ENCODE results near the gene RNASET2. TPM values are rescaled to one million over a fixed set of nuclear protein-coding genes. Genes with fewer than 3 reads are reported as not detected.
"Not testable (repeated sequence)": the region's sequence is repeated elsewhere in the genome, so short reads cannot be mapped to it uniquely, and the experiment has no call there.

RNASET2 gene
- total and polyA plus RNA-seq, 2 of the 13 experiments (the other 11 are each of a cell fraction or from before 2014, with no cell fraction given): 44.6 to 597 TPM

DNA sequence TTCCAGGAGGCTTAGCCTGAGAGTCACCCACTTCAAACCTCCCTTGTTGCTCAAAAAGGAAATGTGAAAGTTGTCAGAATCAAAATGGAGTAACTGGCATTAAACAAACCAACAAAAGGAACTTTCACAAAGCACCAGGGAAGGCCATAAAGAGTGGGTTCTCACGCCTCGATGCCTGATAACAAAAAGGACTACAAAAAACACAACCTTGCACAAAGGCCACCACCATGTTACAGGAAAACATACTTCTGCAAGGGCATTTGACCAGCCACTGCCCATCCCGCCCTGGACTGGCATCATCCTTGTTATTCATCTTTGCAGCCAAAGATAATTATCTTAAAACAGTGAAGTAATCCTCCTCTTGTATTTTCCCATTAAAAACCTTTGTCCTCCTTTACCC lies 34.8 kb downstream of the RNASET2 start (continued):
- TF ChIP-seq SMYD3 (CRISPR knock-in tag; IDR thresholded peaks at IDR 0.05) (no peak), SNAI1 (CRISPR knock-in tag; IDR thresholded peaks at IDR 0.05; ENCODE audit: borderline replicate concordance) (no peak), ZFP41 (CRISPR knock-in tag; IDR thresholded peaks at IDR 0.05; ENCODE audit: borderline replicate concordance) (no peak), ATF7-NPFF (CRISPR knock-in tag; IDR thresholded peaks at IDR 0.05; ENCODE audit: low read depth) (no peak), SMAD3 (CRISPR knock-in tag; IDR thresholded peaks at IDR 0.05) (no peak), ZNF326 (CRISPR knock-in tag; IDR thresholded peaks at IDR 0.05; ENCODE audit: borderline replicate concordance) (no peak), ZKSCAN1 (IDR thresholded peaks at IDR 0.05; ENCODE audit: low read length) (no peak), RAD21 (CRISPR knock-in tag; IDR thresholded peaks at IDR 0.05) (no peak)
- TF ChIP-seq, protein P1, sequence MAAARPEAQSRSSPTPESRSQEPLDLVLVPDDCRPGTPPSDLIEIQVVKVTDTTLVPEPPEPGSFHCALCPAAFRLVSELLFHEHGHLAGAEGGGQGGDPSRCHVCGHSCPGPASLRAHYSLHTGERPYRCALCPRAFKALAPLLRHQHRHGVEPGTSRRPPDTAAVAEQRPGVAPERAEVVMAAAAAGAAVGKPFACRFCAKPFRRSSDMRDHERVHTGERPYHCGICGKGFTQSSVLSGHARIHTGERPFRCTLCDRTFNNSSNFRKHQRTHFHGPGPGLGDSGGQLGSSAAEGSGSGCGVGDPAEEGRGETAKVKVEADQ (CRISPR knock-in tag; IDR thresholded peaks at IDR 0.05; ENCODE audit: borderline replicate concordance): no peak
- TF ChIP-seq, protein P2, sequence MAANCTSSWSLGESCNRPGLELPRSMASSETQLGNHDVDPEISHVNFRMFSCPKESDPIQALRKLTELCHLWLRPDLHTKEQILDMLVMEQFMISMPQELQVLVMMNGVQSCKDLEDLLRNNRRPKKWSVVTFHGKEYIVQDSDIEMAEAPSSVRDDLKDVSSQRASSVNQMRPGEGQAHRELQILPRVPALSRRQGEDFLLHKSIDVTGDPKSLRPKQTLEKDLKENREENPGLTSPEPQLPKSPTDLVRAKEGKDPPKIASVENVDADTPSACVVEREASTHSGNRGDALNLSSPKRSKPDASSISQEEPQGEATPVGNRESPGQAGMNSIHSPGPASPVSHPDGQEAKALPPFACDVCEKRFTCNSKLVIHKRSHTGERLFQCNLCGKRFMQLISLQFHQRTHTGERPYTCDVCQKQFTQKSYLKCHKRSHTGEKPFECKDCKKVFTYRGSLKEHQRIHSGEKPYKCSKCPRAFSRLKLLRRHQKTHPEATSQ (CRISPR knock-in tag; IDR thresholded peaks at IDR 0.05; ENCODE audit: borderline replicate concordance): no peak

DNA sequence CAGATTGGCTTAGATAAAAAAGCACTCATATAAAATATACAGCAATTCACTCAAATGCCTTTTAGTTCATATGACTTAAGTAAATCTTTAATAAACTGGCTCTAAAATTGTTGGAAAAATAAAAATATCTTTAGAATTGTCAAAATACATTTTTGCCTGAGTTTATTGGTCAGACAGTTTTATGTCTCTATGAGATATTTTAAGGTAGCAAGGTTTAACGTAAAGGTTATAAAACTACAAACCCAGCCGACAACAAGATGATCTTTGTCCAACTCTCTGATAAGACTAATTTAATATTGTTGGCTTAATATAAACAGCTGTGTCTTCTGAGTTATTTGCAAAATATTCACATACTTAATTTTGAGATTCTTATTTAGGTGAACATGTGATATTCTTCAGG lies 39.5 kb downstream of the RNASET2 start:
- intact Hi-C loops (cut with micrococcal nuclease; ENCODE audit: unreplicated experiment) (no loop called here), in situ Hi-C loops (cut with HindIII; ENCODE audit: extremely low pct_ligation_motif_present, low pct_unique_long_range_greater_than_20kb) (no loop called here)
- no peak for DNase-seq (ENCODE audit: low spot score)
- CTCF ChIA-PET (ENCODE audit: low intra/inter-chr PET ratio, low total read pairs): no interaction called here
- no peak overlapping the region for H3K4me3 ChIP-seq (replicated peaks in 1 of 3; ENCODE audit: insufficient read depth in 1 of 3, low read depth in 2 of 3, low read length in 3 of 3)
- H4K20me1 ChIP-seq (ENCODE audit: insufficient read depth, low read length): no peaks in the 10 kb centered on the region
- H3K27me3 ChIP-seq (ENCODE audit: control insufficient read depth in 1 of 2, insufficient read depth in 2 of 2, low read length in 2 of 2): no peaks in the 10 kb centered on the region
- peak; percentile 8 for FAIRE-seq
- BruUV-seq (replicated peaks): no TSS peak
- H3K27ac ChIP-seq (ENCODE audit: extremely low read length, insufficient read depth, low read length): no peak overlapping the region
- no peaks in the 10 kb centered on the region for H3K79me2 ChIP-seq (ENCODE audit: insufficient read depth, low read length)
- no peak overlapping the region for H3K9ac ChIP-seq (ENCODE audit: insufficient read depth, low read depth, low read length)
- POLR2A ChIA-PET: no interaction called here
- ATAC-seq: no peak
- TF ChIP-seq ZNF253 (CRISPR knock-in tag; IDR thresholded peaks at IDR 0.05; ENCODE audit: borderline replicate concordance) (no peak), ZBTB7A (CRISPR knock-in tag; IDR thresholded peaks at IDR 0.05) (no peak)
- TF ChIP-seq, protein P3, sequence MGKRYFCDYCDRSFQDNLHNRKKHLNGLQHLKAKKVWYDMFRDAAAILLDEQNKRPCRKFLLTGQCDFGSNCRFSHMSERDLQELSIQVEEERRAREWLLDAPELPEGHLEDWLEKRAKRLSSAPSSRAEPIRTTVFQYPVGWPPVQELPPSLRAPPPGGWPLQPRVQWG (CRISPR knock-in tag; IDR thresholded peaks at IDR 0.05; ENCODE audit: borderline replicate concordance, low read depth): no peak
- 0 out of 2 replicates have a peak, but pooled peaks cover 4% of the 10 kb centered on the region for H3K9me3 ChIP-seq (ENCODE audit: low read length)
- H2AFZ ChIP-seq (ENCODE audit: low read length): no peak overlapping the region
- 96% methylated on average over 2 of the region's 2 CpGs for WGBS (ENCODE audit: low lambda C conversion rate)
- H3K36me3 ChIP-seq (replicated peaks in 1 of 2; ENCODE audit: control insufficient read depth in 1 of 2, insufficient read depth in 2 of 2, low read length in 2 of 2): peaks cover 0 to 1% of the 10 kb centered on the region in 2 experiments; a peak in 1 of 5 replicates
- no peak overlapping the region for H3K4me2 ChIP-seq (ENCODE audit: low read depth, low read length)
- H3K4me1 ChIP-seq (ENCODE audit: insufficient read depth, low read length): no peaks in the 10 kb centered on the region

DNA sequence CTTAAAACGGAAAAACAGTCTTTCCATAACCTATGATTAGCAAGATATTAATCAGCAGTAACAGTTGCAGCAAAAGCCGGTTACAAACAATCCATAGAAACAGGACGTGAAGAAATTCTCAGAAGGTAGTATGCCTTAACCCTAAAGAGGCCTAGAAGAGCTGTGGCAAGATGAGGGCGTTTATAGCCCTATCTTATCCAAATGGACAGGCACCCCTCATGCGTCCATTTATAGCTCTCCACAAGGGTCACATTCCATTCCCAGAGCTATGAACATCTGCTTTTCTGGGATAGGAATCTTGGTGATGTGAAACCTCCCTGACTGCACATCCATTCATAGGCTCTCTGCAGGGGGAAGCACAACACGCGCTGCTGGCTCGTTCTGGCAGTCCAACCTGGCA lies 40.9 kb downstream of the RNASET2 start:
- H3K4me2 ChIP-seq (ENCODE audit: low read depth, low read length); POLR2A ChIA-PET; H3K79me2 ChIP-seq (ENCODE audit: insufficient read depth, low read length); H2AFZ ChIP-seq (ENCODE audit: low read length); CTCF ChIA-PET (ENCODE audit: low intra/inter-chr PET ratio, low total read pairs); H3K4me1 ChIP-seq (ENCODE audit: insufficient read depth, low read length); in situ Hi-C loops (cut with HindIII; ENCODE audit: extremely low pct_ligation_motif_present, low pct_unique_long_range_greater_than_20kb); DNase-seq (ENCODE audit: low spot score); H3K27ac ChIP-seq (ENCODE audit: extremely low read length, insufficient read depth, low read length); H4K20me1 ChIP-seq (ENCODE audit: insufficient read depth, low read length); H3K36me3 ChIP-seq (replicated peaks in 1 of 2; ENCODE audit: control insufficient read depth in 1 of 2, insufficient read depth in 2 of 2, low read length in 2 of 2); BruUV-seq (replicated peaks); H3K9me3 ChIP-seq (ENCODE audit: low read length); FAIRE-seq; H3K4me3 ChIP-seq (replicated peaks in 1 of 3; ENCODE audit: insufficient read depth in 1 of 3, low read depth in 2 of 3, low read length in 3 of 3); intact Hi-C loops (cut with micrococcal nuclease; ENCODE audit: unreplicated experiment); H3K9ac ChIP-seq (ENCODE audit: insufficient read depth, low read depth, low read length); H3K27me3 ChIP-seq (ENCODE audit: control insufficient read depth in 1 of 2, insufficient read depth in 2 of 2, low read length in 2 of 2); ATAC-seq: not testable (repeated sequence)
- 91% methylated on average over 8 of the region's 8 CpGs for WGBS (ENCODE audit: low lambda C conversion rate)

Measured in HepG2 (cell line).